Brain microvascular endothelial cell (primary cell): ENCODE measurements around the gene TMEM44.

Experiments used
- DNase-seq: peaks from one replicate; pipeline ENCODE4 v3.0.0-alpha.2; 2020
- H3K27ac ChIP-seq: fragments of 250-450 bp; sonication (Bioruptor Pico); 2 replicates; pipeline ENCODE4 v1.5.1; 2020; ENCODE audit warnings: mild to moderate bottlenecking, moderate library complexity
- H3K27me3 ChIP-seq: fragments of 250-450 bp; sonication (Bioruptor Pico); replicated peaks from 2 replicates; pipeline ENCODE4 v1.5.1; 2020; ENCODE audit warnings: mild to moderate bottlenecking
- H3K36me3 ChIP-seq: fragments of 250-450 bp; sonication (Bioruptor Pico); replicated peaks from 2 replicates; pipeline ENCODE4 v1.5.1; 2020; ENCODE audit warnings: mild to moderate bottlenecking
- H3K4me3 ChIP-seq: 2 replicates; pipeline ENCODE4 v1.5.1; 2011; ENCODE audit warnings: low read depth, mild to moderate bottlenecking, control low read depth, low read length, moderate library complexity
- CTCF ChIP-seq: IDR thresholded peaks from 2 replicates; pipeline ENCODE4 v1.5.1; 2011; ENCODE audit warnings: low read depth, mild to moderate bottlenecking, moderate library complexity, low read length, control low read depth, inconsistent platforms; ENCODE audit errors: missing control alignments
- in situ Hi-C: cut with HindIII; loops from 2 replicates; pipeline ENCODE4 v1.10.0; 2017; ENCODE audit warnings: low sequenced_read_pairs, low pct_ligation_motif_present

Gene TMEM44, protein sequence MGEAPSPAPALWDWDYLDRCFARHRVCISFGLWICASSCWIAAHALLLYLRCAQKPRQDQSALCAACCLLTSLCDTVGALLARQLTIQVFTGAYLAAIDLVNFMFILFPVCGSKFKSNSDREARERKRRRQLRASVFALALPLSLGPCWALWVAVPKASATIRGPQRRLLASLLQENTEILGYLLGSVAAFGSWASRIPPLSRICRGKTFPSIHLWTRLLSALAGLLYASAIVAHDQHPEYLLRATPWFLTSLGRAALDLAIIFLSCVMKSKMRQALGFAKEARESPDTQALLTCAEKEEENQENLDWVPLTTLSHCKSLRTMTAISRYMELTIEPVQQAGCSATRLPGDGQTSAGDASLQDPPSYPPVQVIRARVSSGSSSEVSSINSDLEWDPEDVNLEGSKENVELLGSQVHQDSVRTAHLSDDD

GRCh38 chr3:194633349-194634004 lies at the start of gene TMEM44:
TSS of gene TMEM44 (minus strand) at chr3:194633419. CDS start at chr3:194633215, 204 bp downstream.
- Histone ChIP-seq H3K27ac (peak within 1 kb of the TSS; percentile 60), H3K27me3 (no peaks in the 10 kb centered on the region), H3K4me3 (peak within 1 kb of the TSS; percentile 74), H3K36me3 (peaks cover 13% of the 10 kb centered on the region)
- in situ Hi-C loops = no loop called here
- DNase-seq = peak; percentile 60
- TF ChIP-seq CTCF = peak; percentile 48

DNA sequence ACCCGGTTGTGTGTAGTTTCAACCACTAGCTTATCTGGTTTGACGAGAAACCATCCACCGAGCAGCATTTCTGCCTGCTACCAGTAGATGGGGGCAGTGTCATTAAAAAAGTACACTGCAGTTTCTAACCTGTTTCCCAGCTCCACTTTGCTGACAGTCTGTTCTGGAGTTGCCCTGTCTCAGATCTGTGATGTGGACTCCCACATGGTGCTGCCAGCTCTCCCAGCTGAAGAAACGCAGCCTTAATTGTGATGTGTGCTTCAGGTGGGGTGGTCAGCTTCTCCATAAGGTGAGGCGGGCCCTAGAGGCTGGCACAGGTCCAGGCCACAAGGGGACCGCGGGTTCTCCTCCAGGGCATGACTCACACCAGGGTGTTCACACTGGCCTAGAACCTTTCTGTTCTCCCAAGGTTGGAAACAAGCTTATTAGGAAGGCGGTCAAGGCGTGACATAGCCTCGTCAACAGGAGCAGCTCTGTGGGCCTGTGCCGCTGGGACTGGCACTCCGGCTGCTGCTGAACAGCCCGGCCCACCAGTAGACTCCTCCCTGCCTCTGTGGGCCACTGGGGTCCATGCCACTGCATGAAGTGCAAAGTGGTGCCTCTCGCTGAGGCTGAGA lies 49.6 kb upstream of the TMEM44 start:
- Histone ChIP-seq H3K36me3 (peaks cover 12% of the 10 kb centered on the region), H3K27ac (no peak overlapping the region), H3K27me3 (no peaks in the 10 kb centered on the region), H3K4me3 (no peak overlapping the region)
- peak; percentile 86 for DNase-seq
- in situ Hi-C loops = no loop called here
- TF ChIP-seq CTCF = peak; percentile 93

- no peak overlapping the region for H3K27ac ChIP-seq
- no peak overlapping the region for H3K4me3 ChIP-seq
- in situ Hi-C loops = no loop called here
- no peaks in the 10 kb centered on the region for H3K27me3 ChIP-seq
- no peak for DNase-seq
- no peak for TF ChIP-seq CTCF
- H3K36me3 ChIP-seq = peaks cover 7% of the 10 kb centered on the region
Observed at GRCh38 chr3:194682189-194682693, 49.0 kb upstream of the TMEM44 start.

- H3K27me3 ChIP-seq = no peaks in the 10 kb centered on the region
- H3K27ac ChIP-seq = no peak overlapping the region
- no peak overlapping the region for H3K4me3 ChIP-seq
- no peak for TF ChIP-seq CTCF
- DNase-seq = no peak
- H3K36me3 ChIP-seq = no peaks in the 10 kb centered on the region
- in situ Hi-C loops = no loop called here
Observed at GRCh38 chr3:194680888-194681615, 47.8 kb upstream of the TMEM44 start.

DNA sequence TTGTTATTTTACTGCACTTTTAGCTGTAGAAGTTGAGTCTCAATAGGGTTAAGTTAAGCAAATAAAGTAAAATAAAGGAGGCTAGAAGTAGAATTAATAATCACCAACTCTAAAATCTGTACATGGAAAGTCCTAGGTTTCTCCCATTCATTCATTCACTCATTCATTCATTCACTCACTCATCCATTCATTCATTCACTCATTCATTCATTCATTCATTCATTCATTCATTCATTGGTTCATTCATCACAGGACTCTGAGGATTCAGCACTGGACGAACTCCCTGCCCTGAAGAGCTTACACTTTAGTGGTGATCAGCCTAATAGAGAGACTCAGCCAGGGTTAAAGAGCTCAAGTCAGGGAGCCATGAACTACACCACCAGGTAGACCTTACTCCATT lies 43.3 kb upstream of the TMEM44 start:
- no peak for TF ChIP-seq CTCF
- Histone ChIP-seq H3K27ac (no peak overlapping the region), H3K27me3 (no peaks in the 10 kb centered on the region), H3K4me3 (no peak overlapping the region), H3K36me3 (no peaks in the 10 kb centered on the region)
- DNase-seq = no peak
- in situ Hi-C loops = no loop called here
